IMR-90 (cell line): ENCODE data around the gene SPECC1L. TPM values are rescaled to one million over a fixed set of nuclear protein-coding genes. Genes with fewer than 3 reads are reported as not detected.

ENCODE experiments used
- ATAC-seq: fragments of 200-7000 bp; cut with Tn5 transposase; 2 replicates; pipeline ENCODE4 v1.9.1; 2020; ENCODE audit warnings: low read depth, mild to moderate bottlenecking, moderate library complexity
- BruUV-seq: library from RNA; stranded (reverse); fragments of 400-500 nt; replicated peaks from 2 replicates; lab custom pipeline; 2021; lab: Mats Ljungman, UMichigan
- CTCF ChIA-PET: fragments of 300-600 bp; formaldehyde crosslinking; extraction: SDS; loops from one replicate; lab custom pipeline; 2021; ENCODE audit warnings: antibody characterized with exemption; lab: Yijun Ruan, JAX
- POLR2A ChIA-PET: fragments of 300-600 bp; sonication (Branson Sonifier 250); formaldehyde crosslinking; loops from one replicate; lab custom pipeline; 2022; ENCODE audit warnings: antibody characterized with exemption; ENCODE audit not compliant: unreplicated experiment; lab: Charles Lee
- DNase-seq: peaks from one replicate; pipeline ENCODE4 v3.0.0; 2013
- H2AFZ ChIP-seq: replicated peaks from 2 replicates; pipeline ENCODE3; 2013; ENCODE audit warnings: low read length, mild to moderate bottlenecking; ENCODE audit not compliant: poor library complexity
- H2AK5ac ChIP-seq: 2 replicates; pipeline ENCODE4 v1.6.1; 2013; ENCODE audit warnings: low read depth, low read length, inconsistent platforms
- H2AK9ac ChIP-seq: replicated peaks from 2 replicates; pipeline ENCODE3; 2013; ENCODE audit warnings: mild to moderate bottlenecking, low read depth, low read length, moderate library complexity; ENCODE audit not compliant: poor library complexity
- H2BK120ac ChIP-seq: 2 replicates; pipeline ENCODE4 v1.6.1; 2013; ENCODE audit warnings: low read depth, low read length, inconsistent platforms
- H2BK15ac ChIP-seq: 3 replicates; pipeline ENCODE4 v1.6.1; 2013; ENCODE audit warnings: low read depth, low read length, inconsistent platforms
- H2BK20ac ChIP-seq: 2 replicates; pipeline ENCODE4 v1.6.1; 2013; ENCODE audit warnings: low read depth, mild to moderate bottlenecking, inconsistent platforms, low read length, moderate library complexity
- H2BK5ac ChIP-seq: 2 replicates; pipeline ENCODE4 v1.6.1; 2013; ENCODE audit warnings: mild to moderate bottlenecking, low read depth, low read length, inconsistent platforms; ENCODE audit not compliant: poor library complexity, severe bottlenecking
- H3K14ac ChIP-seq: replicated peaks from 2 replicates; pipeline ENCODE4 v1.6.1; 2013; ENCODE audit warnings: low read depth, low read length, inconsistent platforms
- H3K18ac ChIP-seq: 2 replicates; pipeline ENCODE4 v1.6.1; 2013; ENCODE audit warnings: low read depth, low read length, control low read depth
- H3K23ac ChIP-seq: 2 replicates; pipeline ENCODE4 v1.6.1; 2013; ENCODE audit warnings: low read depth, low read length, inconsistent platforms
- H3K27ac ChIP-seq: 2 replicates; pipeline ENCODE4 v1.5.1; 2013; ENCODE audit warnings: mild to moderate bottlenecking, control low read depth, low read length; ENCODE audit not compliant: insufficient read depth
- H3K27me3 ChIP-seq: 2 replicates; pipeline ENCODE4 v1.6.1; 2013; ENCODE audit warnings: low read length; ENCODE audit not compliant: control insufficient read depth, insufficient read depth
- H3K36me3 ChIP-seq: 2 replicates; pipeline ENCODE4 v1.6.1; 2013; ENCODE audit warnings: low read length, mixed read lengths; ENCODE audit not compliant: control insufficient read depth, insufficient read depth
- H3K4ac ChIP-seq: 2 replicates; pipeline ENCODE4 v1.6.1; 2013; ENCODE audit warnings: low read depth, low read length, inconsistent platforms
- H3K4me1 ChIP-seq: 2 replicates; pipeline ENCODE4 v1.6.1; 2013; ENCODE audit warnings: low read length, mixed read lengths; ENCODE audit not compliant: control insufficient read depth, insufficient read depth
- H3K4me2 ChIP-seq: 2 replicates; pipeline ENCODE4 v1.6.1; 2013; ENCODE audit warnings: low read depth, mild to moderate bottlenecking, control low read depth, low read length, moderate library complexity
- H3K4me3 ChIP-seq: 2 replicates; pipeline ENCODE4 v1.5.1; 2013; ENCODE audit warnings: low read depth, mild to moderate bottlenecking, control low read depth, low read length, moderate library complexity; ENCODE audit not compliant: insufficient read depth
- H3K56ac ChIP-seq: 2 replicates; pipeline ENCODE4 v1.6.1; 2013; ENCODE audit warnings: low read length, inconsistent platforms; ENCODE audit not compliant: insufficient read depth; ENCODE audit errors: extremely low read depth
- H3K79me1 ChIP-seq, 2 experiments: 2 replicates each; pipeline ENCODE4 v1.6.1; 2013; ENCODE audit warnings: low read length in 2 of 2, inconsistent platforms in 1 of 2, low read depth in 1 of 2
- H3K9ac ChIP-seq: 2 replicates; pipeline ENCODE4 v1.6.1; 2013; ENCODE audit warnings: low read depth, low read length, control low read depth
- H3K9me1 ChIP-seq: 2 replicates; pipeline ENCODE4 v1.6.1; 2013; ENCODE audit warnings: low read length, inconsistent platforms; ENCODE audit not compliant: insufficient read depth
- H3K9me3 ChIP-seq: 2 replicates; pipeline ENCODE4 v1.6.1; 2013; ENCODE audit warnings: low read length; ENCODE audit not compliant: control insufficient read depth, insufficient read depth
- H4K20me1 ChIP-seq: 2 replicates; pipeline ENCODE4 v1.6.1; 2013; ENCODE audit warnings: low read length, inconsistent platforms; ENCODE audit not compliant: insufficient read depth
- H4K5ac ChIP-seq: 2 replicates; pipeline ENCODE4 v1.6.1; 2013; ENCODE audit warnings: mild to moderate bottlenecking, low read depth, low read length, control low read depth
- H4K8ac ChIP-seq, 2 experiments: 2 replicates each; pipeline ENCODE4 v1.6.1; 2013; ENCODE audit warnings: low read depth in 2 of 2, low read length in 2 of 2, control low read depth in 1 of 2, inconsistent platforms in 1 of 2
- H4K91ac ChIP-seq: 2 replicates; pipeline ENCODE4 v1.6.1; 2013; ENCODE audit warnings: low read depth, low read length, inconsistent platforms; ENCODE audit not compliant: insufficient read depth
- BHLHE40 ChIP-seq: fragments of 150-350 bp; IDR thresholded peaks from 2 replicates; pipeline ENCODE4 v1.6.1; 2016; ENCODE audit warnings: mild to moderate bottlenecking, low read depth, low read length
- CEBPB ChIP-seq: IDR thresholded peaks from 2 replicates; pipeline ENCODE4 v1.6.1; 2012; ENCODE audit warnings: low read depth, low read length, improper control_type of control experiment
- CHD1 ChIP-seq: IDR thresholded peaks from 2 replicates; pipeline ENCODE4 v1.6.1; 2012; ENCODE audit warnings: low read depth, low read length, improper control_type of control experiment
- ELK1 ChIP-seq: fragments of 150-350 bp; IDR thresholded peaks from 2 replicates; pipeline ENCODE4 v1.6.1; 2016; ENCODE audit warnings: low read depth, mild to moderate bottlenecking, low read length, moderate library complexity, borderline replicate concordance
- FOS ChIP-seq: fragments of 150-350 bp; IDR thresholded peaks from 2 replicates; pipeline ENCODE4 v1.6.1; 2016; ENCODE audit warnings: low read depth, low read length
- MAFK ChIP-seq: IDR thresholded peaks from 2 replicates; pipeline ENCODE4 v1.6.1; 2012; ENCODE audit warnings: low read depth, low read length, improper control_type of control experiment
- MAZ ChIP-seq: IDR thresholded peaks from 2 replicates; pipeline ENCODE4 v1.6.1; 2012; ENCODE audit warnings: low read depth, mild to moderate bottlenecking, low read length, improper control_type of control experiment, moderate library complexity, borderline replicate concordance
- MXI1 ChIP-seq: IDR thresholded peaks from 2 replicates; pipeline ENCODE4 v1.6.1; 2012; ENCODE audit warnings: low read depth, mild to moderate bottlenecking, low read length, moderate library complexity, borderline replicate concordance
- NFE2L2 ChIP-seq: fragments of 150-350 bp; IDR thresholded peaks from 2 replicates; pipeline ENCODE4 v1.6.1; 2016; ENCODE audit warnings: low read depth, mild to moderate bottlenecking, low read length
- POLR2A ChIP-seq: IDR thresholded peaks from 2 replicates; pipeline ENCODE4 v1.6.1; 2012; ENCODE audit warnings: mild to moderate bottlenecking, low read depth, low read length
- RCOR1 ChIP-seq: IDR thresholded peaks from 2 replicates; pipeline ENCODE4 v1.6.1; 2012; ENCODE audit warnings: mild to moderate bottlenecking, low read length, improper control_type of control experiment; ENCODE audit not compliant: insufficient replicate concordance
- RFX5 ChIP-seq: IDR thresholded peaks from 2 replicates; pipeline ENCODE4 v1.8.0; 2012; ENCODE audit warnings: low read depth, mild to moderate bottlenecking, low read length, moderate library complexity
- SMC3 ChIP-seq: fragments of 150-350 bp; IDR thresholded peaks from 2 replicates; pipeline ENCODE4 v1.6.1; 2016; ENCODE audit warnings: low read depth, mild to moderate bottlenecking, antibody characterized with exemption, low read length, moderate library complexity
- WGBS, 2 experiments: methylation state at CpG; one replicate each; pipeline versions ENCODE4 v1.1.5 to v1.1.7; 2013; ENCODE audit warnings: missing lambda C conversion rate in 2 of 2; ENCODE audit not compliant: insufficient read length in 1 of 2; ENCODE audit errors: extremely low coverage in 2 of 2; 5-methylcytosine and 5-hydroxymethylcytosine counted together
- dilution Hi-C: fragments of 300-500 bp; cut with HindIII; formaldehyde crosslinking; loops from one replicate; pipeline ENCODE4 v1.14.3; 2018; ENCODE audit warnings: low sequenced_read_pairs; ENCODE audit not compliant: unreplicated experiment
- in situ Hi-C: fragments of 300-500 bp; cut with MboI; formaldehyde crosslinking; loops from 3 replicates; pipeline ENCODE4 v1.14.3; 2019; ENCODE audit warnings: low sequenced_read_pairs, inconsistent platforms, mixed read lengths
- intact Hi-C: fragments of 100-400 bp; cut with micrococcal nuclease; formaldehyde crosslinking; loops from 2 replicates; pipeline ENCODE4 v1.10.0; 2022
- polyA plus RNA-seq, 3 experiments: library from polyadenylated mRNA; depleted of rRNA; stranded (reverse); fragments of >200 nt; gene quantifications; 2 replicates each; pipeline ENCODE4 v1.2.3, GENCODE V29; 2012; ENCODE audit warnings: low replicate concordance in 1 of 3
- total RNA-seq: library from RNA; depleted of rRNA; stranded (reverse); fragments of >200 nt; gene quantifications from 2 replicates; pipeline ENCODE4 v1.2.3, GENCODE V29; 2012
- TF ChIP-seq, protein P1 (sequence below): conservative IDR thresholded peaks from 2 replicates; pipeline ENCODE4 v1.5.1; 2012; ENCODE audit warnings: mild to moderate bottlenecking, low read depth, low read length, improper control_type of control experiment
- TF ChIP-seq, protein P2 (sequence below): fragments of 150-350 bp; IDR thresholded peaks from 2 replicates; pipeline ENCODE4 v1.6.1; 2017; ENCODE audit warnings: mild to moderate bottlenecking, antibody characterized with exemption, low read length, low read depth

The SPECC1L gene
- total and polyA plus RNA-seq, 2 of the 4 experiments (the other 2 are of a cell fraction): 18.7 to 44.1 TPM

- Histone ChIP-seq H4K20me1 (peaks cover 28% of the 10 kb centered on the region), H3K4me2 (no peak overlapping the region), H3K9me3 (no peaks in the 10 kb centered on the region), H3K56ac (no peak overlapping the region), H2AK5ac (peak overlapping the region; percentile 40; the same call in 1 of the 2 replicates), H3K9me1 (peaks cover 42% of the 10 kb centered on the region), H3K14ac (no peak overlapping the region), H4K8ac (no peak overlapping the region), H3K4me1 (peaks cover 32% of the 10 kb centered on the region), H3K4ac (no peak overlapping the region), H4K91ac (no peak overlapping the region), H3K9ac (no peak overlapping the region), H2BK20ac (no peak overlapping the region), H4K5ac (no peak overlapping the region), H2BK120ac (no peak overlapping the region), H3K23ac (0 out of 2 replicates have a peak overlapping the region, but pooled peaks have one; percentile 2), H3K36me3 (peaks cover 21% of the 10 kb centered on the region; the same call in 1 of the 2 replicates), H2BK15ac (no peak overlapping the region), H2BK5ac (no peak overlapping the region), H3K18ac (no peak overlapping the region), H3K27me3 (no peaks in the 10 kb centered on the region), H3K27ac (no peak overlapping the region), H3K4me3 (no peak overlapping the region), H2AFZ (no peak overlapping the region), H3K79me1 (peaks cover 43 to 71% of the 10 kb centered on the region in 2 experiments), H2AK9ac (peak overlapping the region; percentile 62)
- POLR2A ChIA-PET: no interaction called here
- DNase-seq (peak; percentile 58), ATAC-seq (peak; percentile 67)
- no TSS peak for BruUV-seq
- WGBS, 2 experiments: 80% methylated on average over 3 of the region's 8 CpGs; no CpG with 5 or more reads in 1 of the 2 experiments
- intact Hi-C loops (no loop called here), in situ Hi-C loops (no loop called here), dilution Hi-C loops (no loop called here)
- CTCF ChIA-PET: no interaction called here
- TF ChIP-seq, protein P1, sequence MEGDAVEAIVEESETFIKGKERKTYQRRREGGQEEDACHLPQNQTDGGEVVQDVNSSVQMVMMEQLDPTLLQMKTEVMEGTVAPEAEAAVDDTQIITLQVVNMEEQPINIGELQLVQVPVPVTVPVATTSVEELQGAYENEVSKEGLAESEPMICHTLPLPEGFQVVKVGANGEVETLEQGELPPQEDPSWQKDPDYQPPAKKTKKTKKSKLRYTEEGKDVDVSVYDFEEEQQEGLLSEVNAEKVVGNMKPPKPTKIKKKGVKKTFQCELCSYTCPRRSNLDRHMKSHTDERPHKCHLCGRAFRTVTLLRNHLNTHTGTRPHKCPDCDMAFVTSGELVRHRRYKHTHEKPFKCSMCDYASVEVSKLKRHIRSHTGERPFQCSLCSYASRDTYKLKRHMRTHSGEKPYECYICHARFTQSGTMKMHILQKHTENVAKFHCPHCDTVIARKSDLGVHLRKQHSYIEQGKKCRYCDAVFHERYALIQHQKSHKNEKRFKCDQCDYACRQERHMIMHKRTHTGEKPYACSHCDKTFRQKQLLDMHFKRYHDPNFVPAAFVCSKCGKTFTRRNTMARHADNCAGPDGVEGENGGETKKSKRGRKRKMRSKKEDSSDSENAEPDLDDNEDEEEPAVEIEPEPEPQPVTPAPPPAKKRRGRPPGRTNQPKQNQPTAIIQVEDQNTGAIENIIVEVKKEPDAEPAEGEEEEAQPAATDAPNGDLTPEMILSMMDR: no peak
- TF ChIP-seq, protein P2, sequence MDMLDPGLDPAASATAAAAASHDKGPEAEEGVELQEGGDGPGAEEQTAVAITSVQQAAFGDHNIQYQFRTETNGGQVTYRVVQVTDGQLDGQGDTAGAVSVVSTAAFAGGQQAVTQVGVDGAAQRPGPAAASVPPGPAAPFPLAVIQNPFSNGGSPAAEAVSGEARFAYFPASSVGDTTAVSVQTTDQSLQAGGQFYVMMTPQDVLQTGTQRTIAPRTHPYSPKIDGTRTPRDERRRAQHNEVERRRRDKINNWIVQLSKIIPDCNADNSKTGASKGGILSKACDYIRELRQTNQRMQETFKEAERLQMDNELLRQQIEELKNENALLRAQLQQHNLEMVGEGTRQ: no peak
- TF ChIP-seq ELK1 (no peak), POLR2A (no peak), MAZ (no peak), CHD1 (no peak), MXI1 (no peak), CEBPB (no peak), FOS (no peak), NFE2L2 (no peak), SMC3 (no peak), MAFK (no peak), RFX5 (no peak), BHLHE40 (no peak), RCOR1 (no peak)
These were observed 139.7 kb downstream of the SPECC1L start for GRCh38 chr22:24410110-24410856.
